ENCODE results near the gene GPC5. TPM values are rescaled to one million over a fixed set of nuclear protein-coding genes. Genes with fewer than 3 reads are reported as not detected.

The GPC5 gene
- total and polyA plus RNA-seq, 3 donors from 2014 or later = 11.5 to 81.8 (median 52.1) TPM

- Histone ChIP-seq H3K9me3 (no peaks in the 10 kb centered on the region), H3K36me3 (ENCODE audit: low read depth, missing control alignments) (no peaks in the 10 kb centered on the region), H3K27me3 (no peaks in the 10 kb centered on the region), H3K4me1 (no peaks in the 10 kb centered on the region), H3K27ac (no peak overlapping the region), H3K4me3 (no peak overlapping the region)
- 72 to 81% methylated on average over 10 of the region's 10 CpGs for WGBS, 2 donors
- no peak for DNase-seq
- no peak for TF ChIP-seq POLR2A (IDR thresholded peaks at IDR 0.05)
- no peak for TF ChIP-seq CTCF (IDR thresholded peaks at IDR 0.05)
- intact Hi-C loops (cut with DNase I; ENCODE audit: low total_unique reads) = no loop called here
These were observed 254.2 kb downstream of the GPC5 start for GRCh38 chr13:91652404-91653301.

GRCh38 chr13:91655731-91656130, 257.3 kb downstream of the GPC5 start:
- Histone ChIP-seq H3K4me3 (no peak overlapping the region), H3K4me1 (no peaks in the 10 kb centered on the region), H3K27ac (no peak overlapping the region), H3K9me3 (no peaks in the 10 kb centered on the region), H3K36me3 (ENCODE audit: low read depth, missing control alignments) (no peaks in the 10 kb centered on the region), H3K27me3 (no peaks in the 10 kb centered on the region)
- TF ChIP-seq CTCF (IDR thresholded peaks at IDR 0.05) (no peak), POLR2A (IDR thresholded peaks at IDR 0.05) (no peak)
- 84 to 91% methylated on average over 4 of the region's 4 CpGs for WGBS, 2 donors
- no peak for DNase-seq
- intact Hi-C loops (cut with DNase I; ENCODE audit: low total_unique reads) = no loop called here

- Histone ChIP-seq H3K9me3 (no peaks in the 10 kb centered on the region), H3K27ac (no peak overlapping the region), H3K4me3 (no peak overlapping the region), H3K36me3 (ENCODE audit: low read depth, missing control alignments) (no peaks in the 10 kb centered on the region), H3K27me3 (no peaks in the 10 kb centered on the region), H3K4me1 (no peaks in the 10 kb centered on the region)
- 80 to 86% methylated on average over 2 of the region's 2 CpGs for WGBS, 2 donors
- TF ChIP-seq CTCF (IDR thresholded peaks at IDR 0.05) = no peak
- no peak for TF ChIP-seq POLR2A (IDR thresholded peaks at IDR 0.05)
- no peak for DNase-seq
- intact Hi-C loops (cut with DNase I; ENCODE audit: low total_unique reads) = no loop called here
These were observed 258.9 kb downstream of the GPC5 start for GRCh38 chr13:91657283-91657682.

- DNase-seq = no peak
- intact Hi-C loops (cut with DNase I; ENCODE audit: low total_unique reads) = no loop called here
- no peaks in the 10 kb centered on the region for H3K36me3 ChIP-seq (ENCODE audit: low read depth, missing control alignments)
- no peak overlapping the region for H3K27ac ChIP-seq
- WGBS, 2 donors = 71 to 75% methylated on average over 4 of the region's 4 CpGs
- H3K4me1 ChIP-seq = no peaks in the 10 kb centered on the region
- H3K27me3 ChIP-seq = no peaks in the 10 kb centered on the region
- H3K4me3 ChIP-seq = no peak overlapping the region
- no peaks in the 10 kb centered on the region for H3K9me3 ChIP-seq
- TF ChIP-seq CTCF (IDR thresholded peaks at IDR 0.05) (no peak), POLR2A (IDR thresholded peaks at IDR 0.05) (no peak)
These were observed 261.0 kb downstream of the GPC5 start for GRCh38 chr13:91659256-91660075.

All from testis (tissue), 3 donors.